Stomach (tissue), 9 donors: ENCODE data around the gene CDC42. TPM values are rescaled to one million over a fixed set of nuclear protein-coding genes. Genes with fewer than 3 reads are reported as not detected.

Experiments used
- DNase-seq, 2 donors: peaks; one replicate each; pipeline versions ENCODE4 v3.0.0 to v3.0.0-alpha.2; 2013 to 2019
- H3K27ac ChIP-seq, 5 donors: fragments of 200-600 bp in 4 of 5; sonication (generic) in 4 of 5; one replicate each; pipeline ENCODE4 v1.5.1; 2013 to 2019; ENCODE audit warnings: mild to moderate bottlenecking in 1 of 5, moderate library complexity in 1 of 5
- H3K27me3 ChIP-seq, 3 donors: fragments of 200-600 bp; sonication (generic); one replicate each; pipeline ENCODE4 v1.5.1; 2017 to 2019; ENCODE audit warnings: mixed run types in 1 of 3
- H3K36me3 ChIP-seq, 4 donors: fragments of 200-600 bp; sonication (generic); 1 replicate in 3 of 4; 2 replicates in 1 of 4; pipeline ENCODE4 v1.5.1; 2016 to 2019
- H3K4me1 ChIP-seq, 4 donors: fragments of 200-600 bp; sonication (generic); one replicate each; pipeline ENCODE4 v1.5.1; 2016 to 2019
- H3K4me3 ChIP-seq, 4 donors: fragments of 200-600 bp; sonication (generic) in 3 of 4; one replicate each; pipeline ENCODE4 v1.5.1; 2016 to 2019; ENCODE audit warnings: mild to moderate bottlenecking in 1 of 4
- H3K9me3 ChIP-seq, 4 donors: fragments of 200-600 bp; sonication (generic); one replicate each; pipeline ENCODE4 v1.5.1; 2016 to 2019
- CTCF ChIP-seq, 7 experiments: fragments of 450-650 bp in 4 of 7; fragments of 200-600 bp in 3 of 7; sonication (generic) in 3 of 7; IDR thresholded peaks; one replicate each; pipeline ENCODE4 v1.5.1; 2016 to 2019; ENCODE audit warnings: antibody characterized with exemption in 7 of 7, control low read depth in 2 of 7, mild to moderate bottlenecking in 1 of 7
- EP300 ChIP-seq: sonication (generic); formaldehyde crosslinking; IDR thresholded peaks from one replicate; pipeline ENCODE4 v1.6.1; 2017; ENCODE audit warnings: antibody characterized with exemption
- POLR2A ChIP-seq, 4 donors: fragments of 450-650 bp; IDR thresholded peaks; one replicate each; pipeline ENCODE4 v1.6.1; 2016; ENCODE audit warnings: antibody characterized with exemption in 4 of 4, control low read depth in 2 of 4, mild to moderate bottlenecking in 1 of 4, moderate library complexity in 1 of 4
- POLR2AphosphoS5 ChIP-seq, 3 donors: sonication (generic); formaldehyde crosslinking; IDR thresholded peaks; one replicate each; pipeline ENCODE4 v1.6.1; 2016; ENCODE audit warnings: antibody characterized with exemption in 3 of 3
- WGBS, 5 donors: extraction: QIAGEN DNeasy Blood & Tissue Kit in 3 of 5; methylation state at CpG; one replicate each; pipeline versions ENCODE4 v1.1.5 to v1.1.7; 2013 to 2018; 5-methylcytosine and 5-hydroxymethylcytosine counted together
- intact Hi-C: fragments of 100-400 bp; cut with DNase I; formaldehyde crosslinking; loops from one replicate; pipeline ENCODE4 v1.15.1; 2023; ENCODE audit warnings: low total_unique reads
- polyA plus RNA-seq, 3 donors: library from polyadenylated mRNA; stranded (reverse); fragments of 200-250 nt; gene quantifications; one replicate each; pipeline ENCODE4 v1.2.3, GENCODE V29; 2013
- total RNA-seq, 5 donors: library from RNA; depleted of rRNA; stranded (reverse); fragments of >200 nt; gene quantifications; one replicate each; pipeline versions ENCODE4 v1.1.0 to v1.2.3, GENCODE V29; 2014 to 2016
- donor health status: healthy with polysubstance abuse.
- donor health status: Bipolar disorder and iron deficiency.
- donor health status: healthy.

Gene CDC42
- total and polyA plus RNA-seq, 8 donors, result 72.4 to 425 (median 122) TPM

GRCh38 chr1:22104094-22104493, 51.6 kb downstream of the CDC42 start:
- no peak for DNase-seq
- Histone ChIP-seq H3K4me1 (peaks cover 24 to 80% (median 54%) of the 10 kb centered on the region in 4 donors), H3K27ac (no peak overlapping the region), H3K9me3 (no peaks in the 10 kb centered on the region), H3K36me3 (peaks cover 4 to 58% (median 25%) of the 10 kb centered on the region in 4 donors), H3K27me3 (no peaks in the 10 kb centered on the region), H3K4me3 (no peak overlapping the region)
- intact Hi-C loops, result no loop called here
- WGBS, 5 donors, result 83 to 87% (median 84%) methylated on average over 6 of the region's 6 CpGs
- TF ChIP-seq CTCF (IDR thresholded peaks at IDR 0.05) (no peak), POLR2AphosphoS5 (IDR thresholded peaks at IDR 0.05) (no peak), POLR2A (IDR thresholded peaks at IDR 0.05) (no peak), EP300 (no peak)

DNA sequence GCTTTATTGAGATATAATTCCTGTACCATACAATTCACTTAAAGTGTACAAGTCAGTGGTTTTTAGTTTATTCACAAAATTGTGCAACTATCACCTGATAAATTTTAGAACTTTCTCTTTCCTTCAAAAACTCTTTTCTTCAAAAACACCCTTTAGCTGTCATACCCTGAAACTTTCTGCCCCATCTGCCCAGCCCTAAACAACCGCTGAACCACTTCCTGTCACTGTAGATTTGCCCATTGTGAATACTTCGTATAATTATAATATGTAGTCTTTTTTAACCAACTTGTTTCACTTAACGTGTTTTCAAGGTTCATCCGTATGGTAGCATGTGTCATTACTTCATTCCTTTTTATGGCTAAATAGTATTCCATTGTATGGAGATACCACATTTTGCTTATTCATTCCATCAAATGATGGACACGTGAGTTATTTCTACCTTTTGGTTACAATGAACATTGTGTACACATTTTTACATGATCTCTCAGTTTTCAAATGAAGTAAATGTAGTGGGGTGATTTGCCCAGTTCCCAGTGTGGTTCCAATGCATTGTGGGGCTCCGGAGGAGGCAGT, 52.4 kb downstream of the CDC42 start:
- TF ChIP-seq EP300, result no peak
- TF ChIP-seq POLR2A (IDR thresholded peaks at IDR 0.05), result no peak
- no peak for TF ChIP-seq POLR2AphosphoS5 (IDR thresholded peaks at IDR 0.05)
- no peak for TF ChIP-seq CTCF (IDR thresholded peaks at IDR 0.05)
- H3K36me3 ChIP-seq, result peaks cover 0 to 57% (median 26%) of the 10 kb centered on the region in 4 donors
- no peak overlapping the region for H3K4me3 ChIP-seq
- peaks cover 25 to 81% (median 56%) of the 10 kb centered on the region in 4 donors for H3K4me1 ChIP-seq
- H3K27ac ChIP-seq, result no peak overlapping the region
- no peak for DNase-seq
- H3K9me3 ChIP-seq, result no peaks in the 10 kb centered on the region
- 86 to 90% (median 89%) methylated on average over 6 of the region's 6 CpGs for WGBS, 5 donors
- no peaks in the 10 kb centered on the region for H3K27me3 ChIP-seq
- intact Hi-C loops, result no loop called here

GRCh38 chr1:22105611-22106207, 53.2 kb downstream of the CDC42 start:
- peak in 1 of 2 donors; percentile 78 for DNase-seq
- Histone ChIP-seq H3K4me3 (no peak overlapping the region), H3K27me3 (no peaks in the 10 kb centered on the region), H3K9me3 (no peaks in the 10 kb centered on the region), H3K27ac (no peak overlapping the region), H3K4me1 (peaks cover 25 to 81% (median 52%) of the 10 kb centered on the region in 4 donors), H3K36me3 (peaks cover 4 to 54% (median 26%) of the 10 kb centered on the region in 4 donors)
- WGBS, 5 donors, result 56 to 63% (median 58%) methylated on average over 5 of the region's 5 CpGs
- peak in 1 of 3 donors; percentile 50 for TF ChIP-seq POLR2AphosphoS5 (IDR thresholded peaks at IDR 0.05)
- peak in 5 of 7 experiments; percentile 75 to 89 (median 77) for TF ChIP-seq CTCF (IDR thresholded peaks at IDR 0.05)
- TF ChIP-seq POLR2A (IDR thresholded peaks at IDR 0.05), result no peak
- no peak for TF ChIP-seq EP300
- intact Hi-C loops, result no loop called here

DNA sequence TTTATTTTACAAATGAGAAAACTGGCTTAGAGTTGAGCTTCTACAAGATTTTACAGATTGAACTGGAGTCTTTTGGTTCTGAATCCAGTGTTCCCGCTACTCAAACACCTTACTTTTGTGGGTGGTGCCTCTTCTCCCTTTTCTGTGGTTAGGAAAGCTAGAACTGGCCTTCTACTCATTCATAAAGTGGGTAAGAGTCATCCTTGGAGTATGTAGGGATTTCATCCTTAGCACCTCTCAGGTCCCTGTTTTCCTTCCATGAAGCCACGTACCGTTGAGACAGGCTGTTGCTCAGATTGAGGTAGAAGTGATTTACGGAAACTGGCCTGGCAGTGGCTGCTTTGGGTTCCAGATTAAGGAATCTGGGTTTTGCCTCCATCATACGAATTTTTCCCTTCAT, 54.6 kb downstream of the CDC42 start:
- 85 to 94% (median 91%) methylated on average over 5 of the region's 5 CpGs for WGBS, 5 donors
- Histone ChIP-seq H3K4me3 (no peak overlapping the region), H3K27ac (peak overlapping the region in 1 of 5 donors; percentile 59), H3K4me1 (peaks cover 22 to 81% (median 56%) of the 10 kb centered on the region in 4 donors), H3K36me3 (peaks cover 4 to 59% (median 26%) of the 10 kb centered on the region in 4 donors), H3K27me3 (no peaks in the 10 kb centered on the region), H3K9me3 (no peaks in the 10 kb centered on the region)
- DNase-seq, result no peak
- intact Hi-C loops, result no loop called here
- TF ChIP-seq POLR2AphosphoS5 (IDR thresholded peaks at IDR 0.05) (no peak), CTCF (IDR thresholded peaks at IDR 0.05) (no peak)
